ENCODE measurements around the gene MAGI1. TPM values are rescaled to one million over a fixed set of nuclear protein-coding genes. Genes with fewer than 3 reads are reported as not detected.

Gene MAGI1
- total RNA-seq, 1 experiment from 2014 or later, result 58.2 TPM

DNA sequence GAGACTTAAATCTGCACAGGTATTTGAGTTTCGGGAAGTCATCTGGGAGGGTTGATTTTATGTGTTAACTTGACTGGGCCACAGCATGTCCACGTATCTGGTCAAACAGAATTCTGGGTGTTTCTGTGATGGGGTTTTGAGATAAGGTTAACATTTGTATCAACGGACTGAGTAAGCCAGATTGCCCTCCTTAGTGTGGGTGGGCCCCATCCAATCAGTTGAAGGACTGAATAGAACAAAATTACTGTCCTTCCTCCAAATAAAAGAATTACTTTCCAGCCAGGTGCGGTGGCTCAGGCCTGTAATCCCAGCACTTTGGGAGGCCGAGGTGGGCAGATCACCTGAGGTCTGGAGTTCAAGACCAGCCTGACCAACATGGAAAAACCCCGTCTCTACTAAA is 399.3 kb downstream of the MAGI1 start (continued):
- TF ChIP-seq ZNF219 (CRISPR knock-in tag; IDR thresholded peaks at IDR 0.05; ENCODE audit: borderline replicate concordance), result no peak
- no peak for TF ChIP-seq RORB (CRISPR knock-in tag; IDR thresholded peaks at IDR 0.05)
- no peak for TF ChIP-seq TP53 (CRISPR knock-in tag; IDR thresholded peaks at IDR 0.05)

DNA sequence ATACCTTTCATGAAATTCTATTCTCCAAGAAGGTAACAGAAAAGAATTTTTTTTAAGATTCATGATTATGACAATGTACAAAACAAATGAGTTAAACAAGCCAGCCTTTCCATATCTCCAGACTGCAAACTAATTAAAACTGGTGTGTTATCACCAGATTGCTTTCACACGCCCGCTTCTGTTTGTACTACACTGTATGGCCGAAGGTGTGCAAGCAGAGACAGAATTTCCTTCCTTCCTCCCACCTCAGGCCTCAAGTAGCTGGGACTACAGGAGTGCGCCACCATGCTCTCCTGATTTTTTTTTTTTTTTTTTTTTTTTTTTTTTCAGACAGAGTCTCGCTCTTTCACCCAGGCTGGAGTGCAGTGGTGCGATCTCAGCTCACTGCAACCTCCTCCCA is 400.4 kb downstream of the MAGI1 start:
- H3K27ac Mint-ChIP-seq, result no peak overlapping the region
- CTCF ChIA-PET, result no interaction called here

DNA sequence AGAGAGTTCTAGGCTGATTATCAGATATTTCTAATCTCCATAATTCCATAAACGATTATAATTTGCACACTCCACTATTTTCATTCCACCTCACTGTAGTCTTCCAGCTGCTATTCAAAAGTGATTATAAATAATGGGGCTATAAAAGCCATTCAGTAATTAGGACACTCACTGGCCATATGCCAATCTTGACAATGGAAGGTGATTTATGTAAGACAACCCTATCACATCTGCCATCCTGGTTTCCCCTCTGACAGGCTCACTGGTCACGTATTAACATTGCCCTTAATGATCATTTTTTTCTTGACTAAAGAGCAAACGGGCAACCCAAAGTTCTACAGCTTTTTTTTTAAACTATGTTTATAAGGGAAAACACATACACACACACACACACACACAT is 402.4 kb downstream of the MAGI1 start:
- ATAC-seq (no peak), DNase-seq (ENCODE audit: low spot score) (no peak)
- H3K9me3 Mint-ChIP-seq, result 0 out of 2 replicates have a peak, but pooled peaks cover 3% of the 10 kb centered on the region
- H3K36me3 Mint-ChIP-seq, result no peaks in the 10 kb centered on the region
- H3K27ac Mint-ChIP-seq, result no peak overlapping the region
- H3K4me1 Mint-ChIP-seq, result peaks cover 25% of the 10 kb centered on the region
- H3K4me3 Mint-ChIP-seq, result no peak overlapping the region
- TF ChIP-seq, protein P1, sequence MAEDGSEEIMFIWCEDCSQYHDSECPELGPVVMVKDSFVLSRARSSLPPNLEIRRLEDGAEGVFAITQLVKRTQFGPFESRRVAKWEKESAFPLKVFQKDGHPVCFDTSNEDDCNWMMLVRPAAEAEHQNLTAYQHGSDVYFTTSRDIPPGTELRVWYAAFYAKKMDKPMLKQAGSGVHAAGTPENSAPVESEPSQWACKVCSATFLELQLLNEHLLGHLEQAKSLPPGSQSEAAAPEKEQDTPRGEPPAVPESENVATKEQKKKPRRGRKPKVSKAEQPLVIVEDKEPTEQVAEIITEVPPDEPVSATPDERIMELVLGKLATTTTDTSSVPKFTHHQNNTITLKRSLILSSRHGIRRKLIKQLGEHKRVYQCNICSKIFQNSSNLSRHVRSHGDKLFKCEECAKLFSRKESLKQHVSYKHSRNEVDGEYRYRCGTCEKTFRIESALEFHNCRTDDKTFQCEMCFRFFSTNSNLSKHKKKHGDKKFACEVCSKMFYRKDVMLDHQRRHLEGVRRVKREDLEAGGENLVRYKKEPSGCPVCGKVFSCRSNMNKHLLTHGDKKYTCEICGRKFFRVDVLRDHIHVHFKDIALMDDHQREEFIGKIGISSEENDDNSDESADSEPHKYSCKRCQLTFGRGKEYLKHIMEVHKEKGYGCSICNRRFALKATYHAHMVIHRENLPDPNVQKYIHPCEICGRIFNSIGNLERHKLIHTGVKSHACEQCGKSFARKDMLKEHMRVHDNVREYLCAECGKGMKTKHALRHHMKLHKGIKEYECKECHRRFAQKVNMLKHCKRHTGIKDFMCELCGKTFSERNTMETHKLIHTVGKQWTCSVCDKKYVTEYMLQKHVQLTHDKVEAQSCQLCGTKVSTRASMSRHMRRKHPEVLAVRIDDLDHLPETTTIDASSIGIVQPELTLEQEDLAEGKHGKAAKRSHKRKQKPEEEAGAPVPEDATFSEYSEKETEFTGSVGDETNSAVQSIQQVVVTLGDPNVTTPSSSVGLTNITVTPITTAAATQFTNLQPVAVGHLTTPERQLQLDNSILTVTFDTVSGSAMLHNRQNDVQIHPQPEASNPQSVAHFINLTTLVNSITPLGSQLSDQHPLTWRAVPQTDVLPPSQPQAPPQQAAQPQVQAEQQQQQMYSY (CRISPR knock-in tag; IDR thresholded peaks at IDR 0.05), result no peak
- TF ChIP-seq RELA (CRISPR knock-in tag; IDR thresholded peaks at IDR 0.05; ENCODE audit: borderline replicate concordance), result no peak
- ChIA-PET POLR2A (no interaction called here), CTCF (no interaction called here)
- H3K27me3 Mint-ChIP-seq (ENCODE audit: low read depth), result no peaks in the 10 kb centered on the region

More for the DNA sequence above, 400.4 kb downstream of the MAGI1 start:
- POLR2A ChIA-PET, result interaction anchor here (0.6 kb wide), 1 partner anchor 74 kb away, joined by 5 read pairs; no protein-coding TSS in a partner anchor
- ATAC-seq (no peak), DNase-seq (ENCODE audit: low spot score) (no peak)
- no peaks in the 10 kb centered on the region for H3K36me3 Mint-ChIP-seq
- H3K4me1 Mint-ChIP-seq, result peaks cover 21% of the 10 kb centered on the region
- no peaks in the 10 kb centered on the region for H3K27me3 Mint-ChIP-seq (ENCODE audit: low read depth)
- H3K9me3 Mint-ChIP-seq, result 0 out of 2 replicates have a peak, but pooled peaks cover 3% of the 10 kb centered on the region
- H3K4me3 Mint-ChIP-seq, result no peak overlapping the region
- TF ChIP-seq ELF4 (CRISPR knock-in tag; IDR thresholded peaks at IDR 0.05; ENCODE audit: low read depth) (no peak), FOXJ3 (CRISPR knock-in tag; IDR thresholded peaks at IDR 0.05; ENCODE audit: borderline replicate concordance) (no peak), TP53 (CRISPR knock-in tag; IDR thresholded peaks at IDR 0.05) (no peak), JAZF1 (CRISPR knock-in tag; IDR thresholded peaks at IDR 0.05) (no peak), ZBTB21 (CRISPR knock-in tag; IDR thresholded peaks at IDR 0.05; ENCODE audit: borderline replicate concordance) (no peak), TCF7 (CRISPR knock-in tag; IDR thresholded peaks at IDR 0.05; ENCODE audit: low read depth) (no peak), ZNF232 (CRISPR knock-in tag; IDR thresholded peaks at IDR 0.05) (no peak), ZNF416 (CRISPR knock-in tag; IDR thresholded peaks at IDR 0.05) (no peak)
- TF ChIP-seq, protein P2, sequence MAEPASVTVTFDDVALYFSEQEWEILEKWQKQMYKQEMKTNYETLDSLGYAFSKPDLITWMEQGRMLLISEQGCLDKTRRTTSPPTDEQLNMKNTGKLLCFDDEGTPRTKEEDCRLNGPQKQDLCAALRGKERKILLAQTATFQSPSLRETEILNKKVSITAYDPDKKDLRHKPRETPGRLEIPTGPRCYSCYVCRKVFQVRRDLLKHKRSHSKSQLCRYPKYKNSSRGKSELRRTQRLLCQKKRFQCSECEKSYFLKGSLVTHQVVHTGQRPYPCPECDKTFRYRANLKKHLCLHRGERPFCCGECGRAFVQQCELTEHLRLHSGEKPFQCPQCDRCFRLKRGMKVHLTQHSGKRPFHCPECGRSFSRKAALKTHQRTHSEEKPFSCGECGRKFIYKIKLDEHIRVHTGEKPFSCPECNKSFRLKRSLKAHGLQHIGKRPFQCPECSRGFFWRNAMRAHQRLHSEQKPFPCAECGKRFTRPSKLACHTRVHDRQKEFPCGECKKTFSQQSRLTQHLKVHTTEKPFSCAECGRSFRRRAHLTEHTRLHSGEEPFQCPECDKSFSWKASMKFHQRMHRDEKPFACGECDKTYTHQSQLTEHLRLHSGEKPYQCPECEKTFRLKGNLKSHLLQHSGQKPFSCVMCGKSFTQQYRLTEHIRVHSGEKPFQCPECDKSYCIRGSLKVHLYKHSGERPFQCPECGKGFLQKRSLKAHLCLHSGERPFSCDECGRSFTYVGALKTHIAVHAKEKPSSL (CRISPR knock-in tag; conservative IDR thresholded peaks at IDR 0.05), result no peak
- TF ChIP-seq, protein P3, sequence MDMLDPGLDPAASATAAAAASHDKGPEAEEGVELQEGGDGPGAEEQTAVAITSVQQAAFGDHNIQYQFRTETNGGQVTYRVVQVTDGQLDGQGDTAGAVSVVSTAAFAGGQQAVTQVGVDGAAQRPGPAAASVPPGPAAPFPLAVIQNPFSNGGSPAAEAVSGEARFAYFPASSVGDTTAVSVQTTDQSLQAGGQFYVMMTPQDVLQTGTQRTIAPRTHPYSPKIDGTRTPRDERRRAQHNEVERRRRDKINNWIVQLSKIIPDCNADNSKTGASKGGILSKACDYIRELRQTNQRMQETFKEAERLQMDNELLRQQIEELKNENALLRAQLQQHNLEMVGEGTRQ (CRISPR knock-in tag; IDR thresholded peaks at IDR 0.05), result no peak
- TF ChIP-seq, protein P4, sequence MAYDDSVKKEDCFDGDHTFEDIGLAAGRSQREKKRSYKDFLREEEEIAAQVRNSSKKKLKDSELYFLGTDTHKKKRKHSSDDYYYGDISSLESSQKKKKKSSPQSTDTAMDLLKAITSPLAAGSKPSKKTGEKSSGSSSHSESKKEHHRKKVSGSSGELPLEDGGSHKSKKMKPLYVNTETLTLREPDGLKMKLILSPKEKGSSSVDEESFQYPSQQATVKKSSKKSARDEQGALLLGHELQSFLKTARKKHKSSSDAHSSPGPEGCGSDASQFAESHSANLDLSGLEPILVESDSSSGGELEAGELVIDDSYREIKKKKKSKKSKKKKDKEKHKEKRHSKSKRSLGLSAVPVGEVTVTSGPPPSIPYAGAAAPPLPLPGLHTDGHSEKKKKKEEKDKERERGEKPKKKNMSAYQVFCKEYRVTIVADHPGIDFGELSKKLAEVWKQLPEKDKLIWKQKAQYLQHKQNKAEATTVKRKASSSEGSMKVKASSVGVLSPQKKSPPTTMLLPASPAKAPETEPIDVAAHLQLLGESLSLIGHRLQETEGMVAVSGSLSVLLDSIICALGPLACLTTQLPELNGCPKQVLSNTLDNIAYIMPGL (CRISPR knock-in tag; IDR thresholded peaks at IDR 0.05), result no peak
- TF ChIP-seq, protein P5, sequence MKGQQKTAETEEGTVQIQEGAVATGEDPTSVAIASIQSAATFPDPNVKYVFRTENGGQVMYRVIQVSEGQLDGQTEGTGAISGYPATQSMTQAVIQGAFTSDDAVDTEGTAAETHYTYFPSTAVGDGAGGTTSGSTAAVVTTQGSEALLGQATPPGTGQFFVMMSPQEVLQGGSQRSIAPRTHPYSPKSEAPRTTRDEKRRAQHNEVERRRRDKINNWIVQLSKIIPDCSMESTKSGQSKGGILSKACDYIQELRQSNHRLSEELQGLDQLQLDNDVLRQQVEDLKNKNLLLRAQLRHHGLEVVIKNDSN (CRISPR knock-in tag; IDR thresholded peaks at IDR 0.05), result no peak

Data from WTC11 (cell line).